Measurements from ENCODE around the gene CTAGE8.
"Not testable (repeated sequence)": the region's sequence is repeated elsewhere in the genome, so short reads cannot be mapped to it uniquely, and the experiment has no call there.

CTAGE8 gene

GRCh38 chr7:144255471-144255897 is 13.6 kb downstream of the CTAGE8 start:
- peak; percentile 0 for DNase-seq (ENCODE audit: low spot score)

GRCh38 chr7:144252307-144252706 is 16.8 kb downstream of the CTAGE8 start:
- DNase-seq (ENCODE audit: low spot score): not testable (repeated sequence)

- not testable (repeated sequence) for DNase-seq (ENCODE audit: low spot score)
These were observed 21.3 kb downstream of the CTAGE8 start for GRCh38 chr7:144247674-144248330.

- DNase-seq (ENCODE audit: low spot score): not testable (repeated sequence)
These were observed 22.1 kb downstream of the CTAGE8 start for GRCh38 chr7:144246967-144247366.

- not testable (repeated sequence) for DNase-seq (ENCODE audit: low spot score)
These were observed 23.7 kb downstream of the CTAGE8 start for GRCh38 chr7:144245372-144245771.

GRCh38 chr7:144239365-144239764 is 29.7 kb downstream of the CTAGE8 start, which contains the start of gene OR2A42:
Gene OR2A42 (minus strand): TSS chr7:144239605. CDS start chr7:144232843, 6,762 bp downstream.
- DNase-seq (ENCODE audit: low spot score): not testable (repeated sequence)

- not testable (repeated sequence) for DNase-seq (ENCODE audit: low spot score)
These were observed 30.5 kb downstream of the CTAGE8 start for GRCh38 chr7:144238530-144239082.

- not testable (repeated sequence) for DNase-seq (ENCODE audit: low spot score)
These were observed 36.0 kb downstream of the CTAGE8 start for GRCh38 chr7:144233039-144233438.

- DNase-seq (ENCODE audit: low spot score): not testable (repeated sequence)
These were observed 38.1 kb downstream of the CTAGE8 start for GRCh38 chr7:144231027-144231426.

- not testable (repeated sequence) for DNase-seq (ENCODE audit: low spot score)
These were observed 40.3 kb downstream of the CTAGE8 start for GRCh38 chr7:144228810-144229209.

- DNase-seq (ENCODE audit: low spot score): not testable (repeated sequence)
These were observed 42.2 kb downstream of the CTAGE8 start for GRCh38 chr7:144226866-144227265.

GRCh38 chr7:144223675-144224074 is 45.4 kb downstream of the CTAGE8 start:
- not testable (repeated sequence) for DNase-seq (ENCODE audit: low spot score)

GRCh38 chr7:144220531-144220930 is 48.6 kb downstream of the CTAGE8 start:
- DNase-seq (ENCODE audit: low spot score): not testable (repeated sequence)

- DNase-seq (ENCODE audit: low spot score): not testable (repeated sequence)
These were observed 49.9 kb downstream of the CTAGE8 start for GRCh38 chr7:144219149-144219548.

- DNase-seq (ENCODE audit: low spot score): not testable (repeated sequence)
These were observed 50.5 kb downstream of the CTAGE8 start for GRCh38 chr7:144218581-144218980.

GRCh38 chr7:144217200-144217599 is 51.9 kb downstream of the CTAGE8 start:
- DNase-seq (ENCODE audit: low spot score): not testable (repeated sequence)

All from HuH-7.5 (cell line).